Activated naive CD8-positive, alpha-beta T cell treated with anti-CD3 and anti-CD28 coated beads, Interleukin-2, amount 50 U/mL, for 16 hours (primary cell): ENCODE measurements around the gene F13A1.

Experiments
- DNase-seq: peaks from one replicate; pipeline ENCODE4 v3.0.0-alpha.2; 2020; ENCODE audit warnings: low read depth, low spot score

The F13A1 gene

DNA sequence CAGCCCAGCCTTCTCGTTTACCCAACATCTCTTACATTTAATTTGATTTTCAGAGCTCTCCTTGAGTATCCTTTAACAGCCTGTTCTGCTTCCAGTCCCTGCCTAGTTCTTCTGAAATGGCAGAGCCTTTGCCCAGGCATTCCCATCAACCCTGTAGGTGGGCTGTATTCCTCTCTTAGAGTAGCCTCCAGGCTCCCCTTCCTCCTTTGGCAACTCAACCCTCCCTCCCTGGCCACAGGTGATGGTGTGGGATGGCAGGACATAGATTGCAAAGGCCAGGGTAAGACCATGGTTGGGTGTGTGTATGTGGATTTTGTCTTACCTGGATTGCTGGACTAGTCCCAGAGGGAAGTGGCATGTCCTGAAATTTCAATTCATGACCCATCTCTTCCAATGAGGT is 125.4 kb downstream of the F13A1 start:
- no peak for DNase-seq

DNA sequence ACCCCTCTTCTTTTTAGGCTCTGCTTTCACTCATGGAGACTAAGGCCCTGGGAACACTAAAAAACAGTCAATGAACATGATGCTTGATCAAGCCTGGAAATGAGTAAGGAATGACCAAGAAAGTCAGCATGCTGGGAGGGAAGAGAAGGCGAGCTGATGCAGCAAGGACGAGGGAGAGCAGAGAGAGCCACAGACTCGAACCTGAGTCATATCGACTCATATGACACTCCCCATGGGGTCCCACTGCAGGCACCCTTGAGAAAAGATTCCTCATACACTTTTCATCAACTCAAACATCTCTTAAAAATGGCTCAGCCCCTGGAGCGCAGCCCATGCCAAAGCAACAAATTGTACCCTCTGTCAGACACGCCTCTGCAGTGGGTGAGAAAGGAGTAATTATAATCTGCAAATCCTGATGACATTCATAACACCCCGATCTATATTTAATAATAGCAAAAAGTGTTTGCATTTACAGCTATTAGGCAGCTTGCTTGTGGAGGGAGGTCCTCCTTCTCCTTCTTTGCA is 127.2 kb downstream of the F13A1 start:
- no peak for DNase-seq

DNA sequence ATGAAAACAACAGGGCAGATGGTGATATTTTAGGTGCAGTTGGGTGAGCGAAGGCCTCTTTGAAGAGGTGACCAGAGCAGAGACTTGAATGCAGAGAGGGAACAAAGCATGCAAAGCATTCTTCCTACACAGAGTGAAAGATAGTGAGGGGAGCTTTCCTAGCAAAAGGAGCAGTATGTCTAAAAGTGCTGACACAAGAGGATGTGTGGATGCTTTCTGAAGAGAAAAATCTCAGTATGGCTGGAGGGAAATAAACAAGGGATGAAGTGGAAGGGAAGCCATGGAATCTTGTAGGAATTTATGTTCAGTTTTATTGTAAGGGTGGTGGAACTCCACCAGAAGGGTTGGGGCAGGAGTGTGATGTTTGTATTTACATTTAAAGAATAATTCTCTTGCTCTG is 128.6 kb downstream of the F13A1 start:
- DNase-seq = no peak

- DNase-seq = no peak
Measured at GRCh38 chr6:6191476-6191875, 129.0 kb downstream of the F13A1 start.

GRCh38 chr6:6180684-6181083 is 139.8 kb downstream of the F13A1 start:
- DNase-seq = no peak

- DNase-seq = no peak
Measured at GRCh38 chr6:6179858-6180623, 140.4 kb downstream of the F13A1 start.

DNA sequence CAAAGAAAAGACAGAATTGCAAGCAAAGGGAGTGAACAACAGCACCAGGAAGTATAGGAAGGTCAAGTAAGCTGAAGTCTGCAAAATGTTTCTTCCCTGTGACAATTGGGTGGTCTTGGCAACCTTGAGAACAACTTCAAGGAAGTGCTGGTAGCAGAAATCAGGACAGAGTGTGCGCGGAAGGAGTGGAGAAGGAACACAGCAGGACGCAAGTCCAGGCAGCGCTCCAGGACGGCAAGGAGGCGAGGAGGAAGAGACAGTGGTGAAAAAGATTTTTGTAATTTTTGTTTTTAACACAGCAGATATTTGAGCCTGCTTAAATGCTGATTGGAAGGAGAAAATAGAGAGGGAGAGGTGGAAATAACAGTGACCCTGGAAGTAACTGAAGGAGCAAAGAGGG is 141.7 kb downstream of the F13A1 start:
- no peak for DNase-seq

DNA sequence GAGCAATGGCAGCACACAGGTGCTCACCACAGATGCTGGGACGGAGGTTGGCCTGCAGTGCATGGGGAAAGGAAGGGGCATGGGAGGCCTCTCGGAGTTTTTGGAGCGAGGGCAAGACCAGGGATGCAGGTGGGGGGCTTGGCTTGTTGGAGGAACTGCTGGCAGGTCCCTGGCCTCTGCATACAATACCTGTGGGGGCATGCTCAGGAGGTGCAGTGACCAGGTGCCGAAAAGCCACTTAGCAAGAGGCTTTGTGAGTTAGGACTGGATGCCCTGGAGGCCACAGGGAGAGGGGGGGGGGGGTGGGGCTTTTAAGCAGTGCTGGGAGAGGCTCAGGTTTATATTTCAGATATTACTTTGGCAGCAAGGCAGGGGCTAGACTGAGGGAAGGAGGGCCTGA is 142.7 kb downstream of the F13A1 start:
- DNase-seq = no peak

GRCh38 chr6:6176586-6177228 is 143.8 kb downstream of the F13A1 start:
- DNase-seq = no peak

GRCh38 chr6:6176127-6176526 is 144.3 kb downstream of the F13A1 start:
- no peak for DNase-seq

- DNase-seq = no peak
Measured at GRCh38 chr6:6169141-6169540, 151.3 kb downstream of the F13A1 start.

DNA sequence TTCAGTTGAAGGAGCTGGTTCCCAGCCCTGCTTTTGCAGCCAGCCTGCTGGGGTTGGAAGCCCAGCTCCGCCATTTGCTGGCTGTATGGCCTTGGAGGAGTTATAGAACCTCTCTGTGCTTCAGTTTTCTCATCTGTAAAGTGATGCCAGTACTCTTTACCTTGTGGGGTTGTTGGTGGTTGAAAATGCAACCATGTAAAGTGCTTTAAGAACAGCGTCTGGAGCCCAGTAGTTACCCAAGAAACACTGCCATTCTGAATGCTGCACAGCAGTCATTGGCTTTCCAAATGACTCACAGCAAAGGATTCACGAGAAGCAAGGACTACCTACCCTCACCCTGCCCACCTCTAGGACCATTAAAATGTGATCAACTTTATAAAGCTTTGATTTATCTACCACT is 154.4 kb downstream of the F13A1 start:
- no peak for DNase-seq

DNA sequence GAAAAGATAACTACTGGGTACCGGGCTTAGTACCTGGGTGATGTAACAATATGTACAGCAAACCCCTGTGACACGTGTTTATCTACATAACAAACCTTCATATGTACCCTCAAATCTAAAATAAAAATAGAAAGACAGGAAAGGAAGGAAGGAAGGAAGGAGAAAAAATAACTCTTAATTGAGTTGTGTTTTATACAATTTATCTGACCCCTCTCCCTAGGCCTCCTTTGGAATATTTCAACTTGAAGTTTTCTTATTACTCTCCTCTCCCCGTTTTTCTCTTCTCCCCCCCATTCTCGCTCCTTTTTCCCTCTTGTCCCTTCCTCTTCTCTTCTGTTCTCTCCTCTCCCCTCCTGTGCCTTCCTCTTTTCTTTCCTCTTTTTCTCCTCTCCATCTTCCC is 156.1 kb downstream of the F13A1 start:
- no peak for DNase-seq

GRCh38 chr6:6154335-6154734 is 166.1 kb downstream of the F13A1 start:
- DNase-seq = no peak

DNA sequence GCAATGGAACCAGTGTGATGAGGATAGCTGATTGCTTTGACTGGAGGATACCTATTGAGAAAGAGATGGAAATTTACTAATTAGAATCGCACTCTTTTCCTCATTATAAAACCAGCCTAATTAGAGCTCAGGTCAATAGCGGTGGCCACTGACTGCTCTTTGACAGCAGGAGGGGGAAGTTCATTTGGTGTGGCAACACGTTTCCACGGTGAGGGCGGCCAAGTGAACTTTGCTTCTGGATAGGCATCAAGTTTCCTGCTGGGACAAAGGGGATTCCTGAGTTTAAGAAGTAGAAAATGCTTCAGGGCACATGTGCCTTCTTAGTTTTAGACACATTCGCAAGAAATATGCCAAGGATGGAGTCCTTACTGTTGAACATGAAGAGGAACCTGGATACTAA is 168.4 kb downstream of the F13A1 start:
- no peak for DNase-seq

- no peak for DNase-seq
Measured at GRCh38 chr6:6148192-6148815, 172.2 kb downstream of the F13A1 start.

DNA sequence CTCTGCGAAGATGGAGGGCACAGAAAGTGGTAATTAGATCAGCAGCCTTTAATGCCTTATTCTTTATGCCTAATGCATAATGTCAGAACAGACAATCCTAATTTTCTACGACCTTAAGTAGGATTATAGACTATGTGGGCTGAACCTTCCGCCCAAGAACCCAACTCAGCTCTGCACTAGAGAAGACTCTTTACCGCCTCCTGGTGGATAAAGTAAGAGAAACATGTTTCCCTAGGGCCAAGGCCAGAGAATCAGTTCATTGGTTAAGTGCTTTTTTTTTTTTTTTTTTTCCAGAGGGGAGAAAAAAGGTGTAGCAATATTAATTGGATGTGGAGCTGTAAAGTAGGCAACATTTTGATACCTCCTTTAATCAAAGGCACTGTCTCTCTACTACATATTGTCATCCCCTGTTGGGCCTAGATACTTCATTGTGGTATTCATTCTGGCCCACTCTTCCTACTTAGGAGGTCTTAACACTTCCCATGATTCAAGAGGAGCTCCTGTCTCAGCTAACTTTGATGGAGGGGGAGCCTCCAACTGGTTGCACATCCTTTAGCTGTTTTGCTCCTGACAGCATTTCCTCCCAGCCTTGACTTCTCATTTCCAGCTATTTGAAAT is 188.9 kb downstream of the F13A1 start:
- DNase-seq = no peak

DNA sequence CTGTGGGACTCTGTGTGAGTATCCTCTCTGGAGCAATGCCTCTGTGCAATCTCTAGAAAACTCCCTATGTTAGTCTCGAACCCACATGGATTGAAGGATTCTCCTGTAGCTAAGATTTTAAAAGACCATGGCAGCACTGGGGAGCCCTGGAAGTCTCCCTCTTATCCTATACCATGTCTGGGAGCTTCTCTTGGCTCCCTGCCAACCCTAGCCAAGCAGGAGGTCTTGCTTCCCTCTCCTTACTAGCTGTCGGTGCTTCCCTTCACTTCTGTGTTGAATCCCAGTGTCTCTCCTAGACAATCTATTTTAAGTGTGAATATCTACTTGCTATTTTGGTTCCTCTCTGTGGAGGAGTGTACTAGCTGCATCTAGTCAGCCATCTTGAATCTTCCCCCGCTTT is 195.0 kb downstream of the F13A1 start:
- DNase-seq = no peak

GRCh38 chr6:6123803-6124202 is 196.7 kb downstream of the F13A1 start:
- DNase-seq = no peak

DNA sequence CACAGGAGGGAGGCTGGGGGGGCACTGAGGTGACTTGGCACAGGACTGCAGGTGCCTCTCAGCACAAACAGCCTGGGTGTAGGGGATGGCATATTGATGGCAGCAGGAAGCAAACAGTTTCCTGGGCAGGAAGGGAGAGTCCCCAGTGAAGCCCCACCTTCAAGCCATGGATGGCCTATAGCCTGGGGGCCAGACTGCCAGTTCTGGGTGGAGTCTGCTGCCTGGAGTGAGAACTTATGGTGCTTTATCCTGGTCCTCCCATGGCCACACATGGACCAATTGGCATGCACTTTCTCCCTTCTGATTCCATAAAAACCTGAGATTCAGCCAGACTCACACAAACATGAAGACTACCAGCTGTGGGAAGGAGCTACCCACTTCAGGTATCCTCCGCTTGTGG is 198.5 kb downstream of the F13A1 start:
- no peak for DNase-seq

DNA sequence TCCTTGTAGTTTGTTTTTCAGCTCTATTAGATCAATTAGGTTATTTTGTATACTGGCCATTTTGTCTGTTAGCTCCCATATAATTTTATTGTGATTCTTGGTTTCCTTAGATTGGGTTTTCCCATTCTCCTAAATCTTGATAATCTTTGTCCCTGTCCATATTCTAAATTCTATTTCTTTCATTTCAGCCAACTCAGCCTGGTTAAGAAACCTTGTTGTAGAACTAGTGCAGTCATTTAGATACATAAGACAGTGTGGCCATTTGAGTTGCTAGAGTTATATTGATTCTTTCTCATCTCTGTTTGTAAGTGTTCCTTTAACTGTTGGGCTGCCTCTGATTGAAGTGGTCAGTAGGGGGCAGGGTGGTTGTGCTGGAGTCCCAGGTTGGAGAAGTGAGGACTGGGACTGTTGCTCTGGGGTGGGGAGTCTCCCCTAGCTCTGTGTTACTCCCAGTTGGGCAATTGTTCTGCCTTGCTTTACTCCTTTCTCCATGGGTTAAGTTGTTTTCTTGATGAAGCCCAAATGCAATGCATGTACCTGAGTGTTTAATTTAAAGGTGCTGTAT is 214.9 kb downstream of the F13A1 start:
- no peak for DNase-seq
